HUES6 (cell line): ENCODE results near the gene TOM1L2.

Experiments used
- H3K27ac ChIP-seq: 2 replicates; pipeline ENCODE4 v1.7.0; 2013; ENCODE audit warnings: low read depth, mild to moderate bottlenecking, low read length, inconsistent platforms
- H3K27me3 ChIP-seq: 2 replicates; pipeline ENCODE4 v1.6.1; 2013; ENCODE audit warnings: low read length; ENCODE audit not compliant: control insufficient read depth, insufficient read depth
- H3K36me3 ChIP-seq: 2 replicates; pipeline ENCODE4 v1.6.1; 2013; ENCODE audit warnings: low read length; ENCODE audit not compliant: control insufficient read depth, insufficient read depth
- H3K4me1 ChIP-seq: 2 replicates; pipeline ENCODE4 v1.6.1; 2013; ENCODE audit warnings: low read length; ENCODE audit not compliant: control insufficient read depth, insufficient read depth
- H3K4me3 ChIP-seq: 2 replicates; pipeline ENCODE4 v1.5.1; 2013; ENCODE audit warnings: low read depth, low read length
- H3K9ac ChIP-seq: one replicate; pipeline ENCODE4 v1.6.1; 2013; ENCODE audit warnings: mild to moderate bottlenecking, low read length
- H3K9me3 ChIP-seq: 2 replicates; pipeline ENCODE4 v1.6.1; 2013; ENCODE audit warnings: low read depth, low read length; ENCODE audit not compliant: control insufficient read depth, insufficient read depth

Gene TOM1L2

DNA sequence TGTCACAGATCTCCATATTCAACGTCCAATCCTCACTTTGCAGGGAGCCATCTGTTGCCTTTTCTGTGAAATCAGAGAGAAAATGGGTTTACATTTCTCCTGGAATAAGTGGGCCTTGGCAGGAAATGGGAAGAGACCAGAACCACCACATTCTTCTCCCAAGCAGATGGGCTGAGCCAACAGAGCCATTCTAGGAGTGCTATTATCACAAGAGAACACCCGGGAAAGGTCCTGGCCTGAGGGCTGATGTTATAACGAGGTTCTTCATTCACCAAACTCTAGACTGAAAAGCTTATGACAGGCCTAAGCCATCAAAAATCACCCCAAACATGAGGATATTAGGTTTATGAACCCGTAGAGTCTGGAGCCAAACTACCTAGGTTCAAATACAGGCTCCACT, 64.7 kb downstream of the TOM1L2 start:
- no peak overlapping the region for H3K27ac ChIP-seq
- no peaks in the 10 kb centered on the region for H3K9me3 ChIP-seq
- H3K9ac ChIP-seq: no peak overlapping the region
- H3K4me3 ChIP-seq: no peak overlapping the region
- H3K36me3 ChIP-seq: no peaks in the 10 kb centered on the region
- H3K4me1 ChIP-seq: peaks cover 16% of the 10 kb centered on the region
- no peaks in the 10 kb centered on the region for H3K27me3 ChIP-seq

DNA sequence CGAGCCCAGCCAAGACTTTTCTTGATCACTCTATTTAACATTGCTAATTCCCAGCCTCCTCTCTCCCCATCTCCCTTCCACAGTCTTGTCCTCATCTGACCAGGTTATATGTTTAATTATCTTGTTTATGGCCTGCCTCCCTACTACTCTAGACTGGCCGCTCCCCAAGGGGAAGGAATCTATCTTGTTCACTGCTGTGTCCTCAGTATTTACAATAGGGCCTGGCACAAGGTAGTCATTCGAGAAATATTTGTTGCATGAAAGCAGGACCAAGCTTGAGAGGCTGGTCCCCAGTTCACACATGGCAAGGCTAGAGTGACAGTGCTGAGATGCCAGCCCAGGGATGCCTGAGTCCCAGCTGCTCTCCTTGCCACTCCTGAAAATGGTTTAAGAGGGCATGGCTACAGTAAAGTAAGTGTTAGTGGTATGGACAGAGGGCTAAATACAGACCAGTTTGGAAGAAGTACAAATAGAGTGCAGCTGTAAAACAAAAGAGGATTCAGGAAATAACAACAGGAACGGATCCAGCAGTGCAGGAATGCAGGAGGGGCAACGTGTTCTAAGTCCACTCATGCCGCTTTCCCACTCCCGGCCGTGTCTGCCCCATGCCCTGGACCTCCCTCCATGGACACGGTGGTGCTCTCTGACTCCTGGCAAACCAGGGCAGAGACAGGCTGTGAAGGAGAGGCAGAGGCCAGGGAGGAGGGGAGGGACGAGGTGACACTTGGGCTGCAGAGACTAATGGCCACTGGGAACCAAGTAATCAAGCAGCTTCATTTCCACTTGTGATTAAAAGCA, 65.6 kb downstream of the TOM1L2 start:
- Histone ChIP-seq H3K4me1 (peaks cover 16% of the 10 kb centered on the region), H3K27ac (no peak overlapping the region), H3K9ac (no peak overlapping the region), H3K27me3 (no peaks in the 10 kb centered on the region), H3K9me3 (no peaks in the 10 kb centered on the region), H3K36me3 (no peaks in the 10 kb centered on the region), H3K4me3 (no peak overlapping the region)

DNA sequence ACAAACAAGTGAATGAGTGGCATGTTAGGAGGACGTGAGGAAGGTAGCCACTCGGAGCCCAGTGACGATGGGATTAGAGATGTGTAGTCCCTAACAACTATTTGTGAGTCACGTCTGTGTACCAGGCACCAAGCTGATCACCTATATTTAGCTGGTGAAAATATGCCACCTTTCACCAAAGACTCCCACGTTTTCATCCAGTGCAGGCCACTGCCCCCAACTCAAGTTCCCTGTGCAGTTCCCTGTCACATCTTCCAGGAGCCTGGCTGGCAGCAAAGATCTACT, 67.2 kb downstream of the TOM1L2 start:
- Histone ChIP-seq H3K27ac (no peak overlapping the region), H3K36me3 (no peaks in the 10 kb centered on the region), H3K4me1 (peaks cover 12% of the 10 kb centered on the region), H3K27me3 (no peaks in the 10 kb centered on the region), H3K9me3 (no peaks in the 10 kb centered on the region), H3K9ac (no peak overlapping the region), H3K4me3 (no peak overlapping the region)

DNA sequence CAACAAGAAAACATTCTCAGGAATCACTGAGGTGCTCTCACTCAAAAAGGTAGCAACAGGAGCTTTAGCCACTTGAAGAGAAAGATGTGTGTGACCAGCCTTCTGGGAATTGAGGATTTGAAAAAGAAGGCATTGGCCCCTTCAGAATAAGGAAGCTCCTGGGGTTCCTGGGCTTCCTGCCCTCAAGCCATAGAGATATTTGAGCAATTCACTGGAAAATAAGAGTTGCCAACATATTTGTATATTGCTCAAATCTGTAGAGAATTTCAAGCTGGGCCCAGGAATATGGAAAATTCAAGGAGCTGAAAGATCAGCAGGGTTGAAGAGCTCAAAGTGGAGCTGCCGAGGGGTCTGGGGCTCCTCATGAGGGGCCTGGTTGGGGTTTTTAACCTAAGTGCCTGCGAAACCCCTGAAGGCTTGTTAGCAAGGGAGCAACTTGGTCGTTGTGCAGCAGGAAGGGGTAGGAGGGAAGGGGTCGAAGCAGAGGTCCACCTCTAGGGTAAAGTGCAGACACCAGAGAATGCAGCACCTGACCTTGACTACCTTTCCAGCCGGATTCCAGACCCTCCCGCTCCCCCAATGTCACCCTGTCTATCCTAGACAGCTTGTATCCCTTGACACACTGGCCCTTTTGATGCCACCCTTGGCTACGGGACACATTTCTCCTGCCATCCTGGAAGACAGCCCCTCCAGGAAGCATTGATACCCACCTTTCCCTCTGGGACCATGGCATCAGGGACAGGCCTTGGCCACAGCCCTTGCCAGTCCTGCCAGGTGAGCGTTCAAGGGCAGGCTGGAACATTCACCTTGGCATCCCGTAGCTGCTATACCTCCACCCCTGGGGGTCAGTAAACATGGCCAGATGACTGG, 67.8 kb downstream of the TOM1L2 start:
- Histone ChIP-seq H3K27ac (no peak overlapping the region), H3K4me1 (peaks cover 12% of the 10 kb centered on the region)

DNA sequence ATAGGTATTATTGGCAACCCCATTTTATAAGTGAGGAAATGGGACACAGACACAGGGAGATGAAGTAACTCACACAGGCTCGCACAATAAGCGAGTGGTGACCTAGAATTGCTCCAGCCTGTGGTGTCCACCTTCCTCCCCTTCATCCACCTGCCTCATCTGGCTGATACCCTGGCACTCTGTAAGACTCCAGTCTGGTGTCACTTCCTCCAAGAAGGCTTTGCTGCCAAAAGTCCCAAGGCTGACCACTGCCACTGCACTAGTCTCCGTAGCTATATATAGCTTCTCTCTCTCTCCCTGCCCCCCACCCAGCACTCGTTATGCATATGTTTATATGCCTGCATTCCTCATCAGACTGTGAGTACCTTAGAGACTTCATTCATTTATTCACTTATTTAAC, 69.3 kb downstream of the TOM1L2 start:
- Histone ChIP-seq H3K9ac (no peak overlapping the region), H3K27me3 (no peaks in the 10 kb centered on the region), H3K9me3 (no peaks in the 10 kb centered on the region), H3K27ac (no peak overlapping the region), H3K36me3 (no peaks in the 10 kb centered on the region), H3K4me3 (no peak overlapping the region), H3K4me1 (peaks cover 12% of the 10 kb centered on the region)

More for the DNA sequence above, 67.8 kb downstream of the TOM1L2 start:
- Histone ChIP-seq H3K4me3 (no peak overlapping the region), H3K27me3 (no peaks in the 10 kb centered on the region), H3K9ac (no peak overlapping the region), H3K9me3 (no peaks in the 10 kb centered on the region), H3K36me3 (no peaks in the 10 kb centered on the region)

DNA sequence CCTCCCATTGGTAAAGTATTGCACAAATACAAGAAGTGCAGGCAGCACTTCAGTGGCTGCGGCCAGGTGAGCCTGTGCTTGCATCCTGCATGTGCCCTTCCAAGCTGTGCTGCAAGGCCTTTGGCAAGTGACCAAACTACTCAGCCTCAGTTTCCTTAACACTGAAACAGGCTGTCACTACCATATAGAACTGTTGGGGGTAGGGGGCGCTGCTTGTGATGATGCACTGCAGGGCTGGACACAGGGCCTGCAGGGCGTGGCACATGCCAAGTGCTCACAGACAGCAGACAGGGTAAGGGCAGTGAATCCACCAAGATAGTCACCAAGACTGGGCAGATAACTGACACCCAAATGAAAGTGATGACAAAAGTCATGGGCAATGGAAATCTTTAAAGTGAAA, 69.8 kb downstream of the TOM1L2 start:
- no peak overlapping the region for H3K9ac ChIP-seq
- H3K36me3 ChIP-seq: no peaks in the 10 kb centered on the region
- H3K27ac ChIP-seq: no peak overlapping the region
- H3K4me1 ChIP-seq: peaks cover 10% of the 10 kb centered on the region
- no peak overlapping the region for H3K4me3 ChIP-seq
- no peaks in the 10 kb centered on the region for H3K27me3 ChIP-seq
- H3K9me3 ChIP-seq: no peaks in the 10 kb centered on the region

DNA sequence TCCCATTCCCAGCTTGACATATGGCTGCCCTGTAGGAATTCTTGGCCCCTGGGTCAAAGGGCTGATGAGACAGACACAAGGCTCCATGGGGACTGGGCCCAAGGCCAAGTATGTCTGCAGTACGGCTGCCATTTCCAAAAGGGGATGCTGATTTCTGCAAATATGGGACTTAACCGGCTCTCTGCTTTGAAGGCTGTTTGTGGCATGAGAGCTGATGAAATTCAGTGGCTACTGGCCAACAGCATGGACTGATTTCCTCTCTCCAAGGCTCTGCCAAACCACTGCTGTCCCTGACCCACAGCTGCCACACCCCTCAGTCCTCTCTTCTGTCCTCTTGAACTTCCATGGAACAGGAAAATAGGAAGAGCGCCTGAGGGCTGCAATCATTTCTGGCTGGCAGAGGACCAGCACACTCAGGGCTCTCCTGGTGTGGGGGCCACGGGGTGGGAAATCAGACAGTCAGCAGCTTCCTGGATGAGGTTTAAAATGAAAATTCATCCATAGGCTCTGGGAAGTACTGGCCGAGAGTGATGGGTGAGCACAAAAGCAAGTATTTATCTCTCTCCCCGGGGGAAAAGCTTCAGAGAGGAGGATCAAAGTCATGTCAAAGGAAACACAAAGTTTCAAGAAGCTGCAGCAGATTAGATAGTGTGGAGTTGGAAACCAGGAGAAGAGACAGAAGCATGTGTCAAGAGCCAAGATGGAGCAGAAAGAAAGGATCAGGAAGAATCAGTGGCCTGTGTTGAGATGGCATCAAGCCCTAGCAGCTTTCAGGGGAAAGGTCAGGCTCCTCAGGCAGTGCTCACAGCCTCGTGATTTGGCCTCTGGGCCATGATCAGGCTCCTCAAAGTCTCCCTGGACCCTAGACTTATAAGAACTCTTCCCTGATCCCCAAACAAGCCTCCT, 71.3 kb downstream of the TOM1L2 start:
- Histone ChIP-seq H3K27ac (no peak overlapping the region), H3K36me3 (no peaks in the 10 kb centered on the region), H3K27me3 (no peaks in the 10 kb centered on the region), H3K4me1 (no peaks in the 10 kb centered on the region; the same call in 1 of the 2 replicates), H3K4me3 (no peak overlapping the region), H3K9ac (no peak overlapping the region), H3K9me3 (no peaks in the 10 kb centered on the region)

DNA sequence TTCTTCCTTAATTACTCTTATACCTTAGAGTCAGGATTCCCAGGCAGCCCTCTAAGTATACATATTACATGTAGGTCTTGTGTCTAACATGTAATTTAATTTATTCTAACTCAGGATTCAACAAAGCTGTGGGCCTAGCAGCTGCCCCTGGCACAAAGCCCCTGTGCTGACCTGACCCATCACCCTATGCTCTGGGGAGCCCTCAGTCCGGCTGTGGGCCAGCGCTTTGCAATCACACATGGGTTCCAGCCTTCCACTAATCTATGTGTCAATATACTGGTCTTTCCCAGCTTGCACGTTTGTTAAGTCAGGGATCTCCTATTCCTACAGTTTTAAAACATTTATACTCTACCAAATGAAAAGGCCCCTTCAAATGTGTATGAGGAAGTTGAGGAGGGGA, 72.7 kb downstream of the TOM1L2 start:
- Histone ChIP-seq H3K27me3 (no peaks in the 10 kb centered on the region), H3K27ac (no peak overlapping the region), H3K4me1 (no peaks in the 10 kb centered on the region; the same call in 1 of the 2 replicates), H3K4me3 (no peak overlapping the region), H3K9me3 (no peaks in the 10 kb centered on the region), H3K36me3 (no peaks in the 10 kb centered on the region), H3K9ac (no peak overlapping the region)

DNA sequence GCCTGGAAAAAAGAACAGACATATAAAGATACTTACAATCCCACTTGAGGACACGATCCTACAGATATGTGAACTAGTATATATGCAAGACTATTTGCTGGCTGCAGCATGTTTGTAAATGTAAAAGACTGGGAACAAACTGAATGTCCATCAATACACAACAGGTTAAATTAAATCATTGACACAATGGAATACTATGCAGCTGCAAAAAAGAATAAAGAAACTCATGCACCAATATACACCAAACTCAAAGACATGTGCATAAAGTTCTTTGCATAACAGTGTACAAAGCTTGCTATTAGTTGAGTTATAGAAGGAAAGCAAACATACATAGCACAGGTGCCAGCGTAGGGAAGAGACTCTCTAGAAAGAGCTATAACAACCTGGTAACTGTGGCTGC, 73.5 kb downstream of the TOM1L2 start:
- H3K27ac ChIP-seq: no peak overlapping the region
- H3K9ac ChIP-seq: no peak overlapping the region
- no peaks in the 10 kb centered on the region for H3K36me3 ChIP-seq
- H3K4me1 ChIP-seq: peaks cover 3% of the 10 kb centered on the region; the same call in 1 of the 2 replicates
- no peaks in the 10 kb centered on the region for H3K27me3 ChIP-seq
- no peak overlapping the region for H3K4me3 ChIP-seq
- H3K9me3 ChIP-seq: no peaks in the 10 kb centered on the region

DNA sequence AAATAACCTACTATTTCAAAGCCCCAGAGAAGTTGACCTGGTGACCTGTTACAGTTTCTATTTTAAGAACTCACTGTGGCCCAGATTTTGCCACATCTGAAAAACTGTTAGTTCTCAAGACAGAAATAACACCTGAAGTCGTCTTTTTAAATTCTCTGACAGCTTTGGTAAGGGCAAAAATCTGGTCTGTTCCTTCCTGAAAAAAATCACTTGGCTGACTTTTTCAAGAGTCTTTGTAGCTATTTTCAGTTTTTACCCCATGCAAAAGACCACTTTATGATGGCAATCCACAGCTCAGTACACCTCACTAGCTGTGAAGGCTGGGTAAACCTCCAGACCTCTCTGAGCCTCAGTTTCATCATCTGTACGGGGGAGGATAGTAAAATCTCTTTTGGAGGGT, 74.8 kb downstream of the TOM1L2 start:
- H3K27me3 ChIP-seq: no peaks in the 10 kb centered on the region
- no peak overlapping the region for H3K27ac ChIP-seq
- H3K4me3 ChIP-seq: no peak overlapping the region
- no peaks in the 10 kb centered on the region for H3K9me3 ChIP-seq
- no peak overlapping the region for H3K9ac ChIP-seq
- peaks cover 4% of the 10 kb centered on the region; the same call in 1 of the 2 replicates for H3K4me1 ChIP-seq
- no peaks in the 10 kb centered on the region for H3K36me3 ChIP-seq
